ENCODE results near the gene C1QTNF9.
A peak's percentile ranks its signal among the peaks of the same experiment; 100 is the strongest.
"Not testable (repeated sequence)": the region's sequence is repeated elsewhere in the genome, so short reads cannot be mapped to it uniquely, and the experiment has no call there.

Gene C1QTNF9

GRCh38 chr13:24309300-24309699, at the start of gene C1QTNF9:
Gene C1QTNF9 (plus strand): TSS chr13:24309580. CDS start chr13:24316004, 6,424 bp downstream.
- not testable (repeated sequence) for DNase-seq

- DNase-seq = peak; percentile 74
Measured at GRCh38 chr13:24261566-24261965, 47.8 kb upstream of the C1QTNF9 start.

GRCh38 chr13:24263632-24264031, 45.7 kb upstream of the C1QTNF9 start:
- DNase-seq = no peak

- peak; percentile 89 for DNase-seq
Measured at GRCh38 chr13:24264976-24265375, 44.4 kb upstream of the C1QTNF9 start.

- no peak for DNase-seq
Measured at GRCh38 chr13:24265453-24265852, 43.9 kb upstream of the C1QTNF9 start.

- DNase-seq = peak; percentile 73
Measured at GRCh38 chr13:24267274-24267673, 42.1 kb upstream of the C1QTNF9 start.

GRCh38 chr13:24267801-24268200, 41.6 kb upstream of the C1QTNF9 start:
- no peak for DNase-seq

- DNase-seq = no peak
Measured at GRCh38 chr13:24269821-24270220, 39.6 kb upstream of the C1QTNF9 start.

GRCh38 chr13:24270639-24271141, 38.7 kb upstream of the C1QTNF9 start:
- peak; percentile 87 for DNase-seq

- no peak for DNase-seq
Measured at GRCh38 chr13:24271231-24271600, 38.2 kb upstream of the C1QTNF9 start.

GRCh38 chr13:24271601-24272451, 37.6 kb upstream of the C1QTNF9 start:
- peak; percentile 93 for DNase-seq

GRCh38 chr13:24272452-24273161, 36.8 kb upstream of the C1QTNF9 start:
- DNase-seq = peak; percentile 45

GRCh38 chr13:24273926-24274325, 35.5 kb upstream of the C1QTNF9 start:
- no peak for DNase-seq

- peak; percentile 89 for DNase-seq
Measured at GRCh38 chr13:24274452-24275021, 34.8 kb upstream of the C1QTNF9 start.

GRCh38 chr13:24275041-24275440, 34.3 kb upstream of the C1QTNF9 start:
- no peak for DNase-seq

GRCh38 chr13:24276306-24276705, 33.1 kb upstream of the C1QTNF9 start:
- peak; percentile 76 for DNase-seq

GRCh38 chr13:24276861-24277260, 32.5 kb upstream of the C1QTNF9 start:
- DNase-seq = no peak

- DNase-seq = no peak
Measured at GRCh38 chr13:24277761-24278160, 31.6 kb upstream of the C1QTNF9 start.

- no peak for DNase-seq
Measured at GRCh38 chr13:24279327-24280110, 29.9 kb upstream of the C1QTNF9 start.

- no peak for DNase-seq
Measured at GRCh38 chr13:24280720-24281119, 28.7 kb upstream of the C1QTNF9 start.

GRCh38 chr13:24281188-24282008, 28.0 kb upstream of the C1QTNF9 start:
- DNase-seq = no peak

GRCh38 chr13:24282256-24282655, 27.1 kb upstream of the C1QTNF9 start:
- no peak for DNase-seq

All from CD4-positive, alpha-beta T cell treated with Interleukin-17A for 1 hour (primary cell).